Measurements from ENCODE around the gene DCAF6.

DNA sequence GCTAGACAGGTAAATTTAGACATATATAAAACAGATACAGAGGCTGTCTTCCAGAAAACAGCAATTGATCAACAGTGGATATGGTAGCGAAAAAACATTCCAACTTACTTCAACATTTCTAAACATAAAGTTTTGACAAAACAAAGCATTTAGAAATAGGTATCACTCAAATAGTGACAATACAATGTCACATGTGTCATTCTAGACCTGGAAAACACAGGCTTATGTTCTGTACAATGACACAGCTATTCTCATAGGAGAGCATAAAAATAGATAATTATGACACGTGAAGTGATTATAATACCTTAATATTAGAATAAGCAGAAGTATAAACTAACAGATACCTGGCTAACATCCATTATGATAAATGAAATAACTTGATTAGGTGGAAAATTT is 8.0 kb upstream of the DCAF6 start:
- no peak for TF ChIP-seq POLR2A (IDR thresholded peaks at IDR 0.05)
- TF ChIP-seq, protein P1, sequence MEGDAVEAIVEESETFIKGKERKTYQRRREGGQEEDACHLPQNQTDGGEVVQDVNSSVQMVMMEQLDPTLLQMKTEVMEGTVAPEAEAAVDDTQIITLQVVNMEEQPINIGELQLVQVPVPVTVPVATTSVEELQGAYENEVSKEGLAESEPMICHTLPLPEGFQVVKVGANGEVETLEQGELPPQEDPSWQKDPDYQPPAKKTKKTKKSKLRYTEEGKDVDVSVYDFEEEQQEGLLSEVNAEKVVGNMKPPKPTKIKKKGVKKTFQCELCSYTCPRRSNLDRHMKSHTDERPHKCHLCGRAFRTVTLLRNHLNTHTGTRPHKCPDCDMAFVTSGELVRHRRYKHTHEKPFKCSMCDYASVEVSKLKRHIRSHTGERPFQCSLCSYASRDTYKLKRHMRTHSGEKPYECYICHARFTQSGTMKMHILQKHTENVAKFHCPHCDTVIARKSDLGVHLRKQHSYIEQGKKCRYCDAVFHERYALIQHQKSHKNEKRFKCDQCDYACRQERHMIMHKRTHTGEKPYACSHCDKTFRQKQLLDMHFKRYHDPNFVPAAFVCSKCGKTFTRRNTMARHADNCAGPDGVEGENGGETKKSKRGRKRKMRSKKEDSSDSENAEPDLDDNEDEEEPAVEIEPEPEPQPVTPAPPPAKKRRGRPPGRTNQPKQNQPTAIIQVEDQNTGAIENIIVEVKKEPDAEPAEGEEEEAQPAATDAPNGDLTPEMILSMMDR (IDR thresholded peaks at IDR 0.05): no peak

Measured in lower leg skin (tissue), 3 donors.